Right kidney (tissue), 1 donor: ENCODE results near the gene MRPS25.
A peak's percentile ranks its signal among the peaks of the same experiment; 100 is the strongest.

Experiments
- DNase-seq: peaks from one replicate; pipeline ENCODE4 v3.0.0-alpha.2; 2016

MRPS25 gene

GRCh38 chr3:15086263-15086662 lies 21.1 kb upstream of the MRPS25 start:
- DNase-seq = no peak

- DNase-seq = no peak
Measured at GRCh38 chr3:15083252-15083651, 18.1 kb upstream of the MRPS25 start.

GRCh38 chr3:15081960-15082664 lies 17.0 kb upstream of the MRPS25 start:
- DNase-seq = no peak

- DNase-seq = no peak
Measured at GRCh38 chr3:15079091-15079490, 14.0 kb upstream of the MRPS25 start.

GRCh38 chr3:15074500-15074899 lies 9.4 kb upstream of the MRPS25 start:
- no peak for DNase-seq

GRCh38 chr3:15071699-15072098 lies 6.6 kb upstream of the MRPS25 start:
- no peak for DNase-seq

- no peak for DNase-seq
Measured at GRCh38 chr3:15069441-15069840, 4.3 kb upstream of the MRPS25 start.

GRCh38 chr3:15066467-15066866 lies 1.4 kb upstream of the MRPS25 start:
- DNase-seq = no peak

- DNase-seq = no peak
Measured at GRCh38 chr3:15065550-15066007, 464 bp upstream of the MRPS25 start.

- peak; percentile 42 for DNase-seq
Measured at GRCh38 chr3:15064299-15064834, 748 bp downstream of the MRPS25 start.

- DNase-seq = no peak
Measured at GRCh38 chr3:15063656-15064286, 1.3 kb downstream of the MRPS25 start.

GRCh38 chr3:15063238-15063637 lies 1.9 kb downstream of the MRPS25 start:
- no peak for DNase-seq

- DNase-seq = no peak
Measured at GRCh38 chr3:15060029-15060428, 5.1 kb downstream of the MRPS25 start.

- DNase-seq = no peak
Measured at GRCh38 chr3:15056676-15057404, 8.3 kb downstream of the MRPS25 start.

- DNase-seq = no peak
Measured at GRCh38 chr3:15055019-15055557, 10.0 kb downstream of the MRPS25 start.

- DNase-seq = no peak
Measured at GRCh38 chr3:15053541-15053940, 11.6 kb downstream of the MRPS25 start.

- no peak for DNase-seq
Measured at GRCh38 chr3:15052335-15053242, 12.5 kb downstream of the MRPS25 start.

GRCh38 chr3:15051531-15051930 lies 13.6 kb downstream of the MRPS25 start:
- no peak for DNase-seq

GRCh38 chr3:15050405-15051092 lies 14.6 kb downstream of the MRPS25 start:
- DNase-seq = no peak

GRCh38 chr3:15049584-15049983 lies 15.5 kb downstream of the MRPS25 start:
- no peak for DNase-seq

GRCh38 chr3:15045667-15046066 lies 19.4 kb downstream of the MRPS25 start:
- no peak for DNase-seq
